Small intestine (tissue), 7 donors: ENCODE data around the gene GATAD1. TPM values are rescaled to one million over a fixed set of nuclear protein-coding genes. Genes with fewer than 3 reads are reported as not detected.
"Not testable (repeated sequence)": the region's sequence is repeated elsewhere in the genome, so short reads cannot be mapped to it uniquely, and the experiment has no call there.

Experiments
- DNase-seq, 2 donors: peaks; one replicate each; pipeline versions ENCODE4 v3.0.0 to v3.0.0-alpha.2; 2013
- FAIRE-seq: peaks from 2 replicates; lab custom pipeline; 2012; peaks lifted over from hg19 to GRCh38; lab: Jason Lieb, UNC
- H3K27ac ChIP-seq, 3 donors: one replicate each; pipeline ENCODE4 v1.5.1; 2013; ENCODE audit warnings: low read length in 2 of 3, mild to moderate bottlenecking in 2 of 3, control low read depth in 1 of 3, inconsistent platforms in 1 of 3, low read depth in 1 of 3, moderate library complexity in 1 of 3
- H3K27me3 ChIP-seq, 3 donors: one replicate each; pipeline ENCODE4 v1.6.1; 2013; ENCODE audit warnings: low read length in 3 of 3, inconsistent platforms in 1 of 3; ENCODE audit not compliant: control insufficient read depth in 3 of 3, insufficient read depth in 3 of 3
- H3K36me3 ChIP-seq, 3 donors: one replicate each; pipeline ENCODE4 v1.6.1; 2013; ENCODE audit warnings: low read length in 3 of 3, inconsistent platforms in 1 of 3, low read depth in 1 of 3, mild to moderate bottlenecking in 1 of 3, moderate library complexity in 1 of 3; ENCODE audit not compliant: control insufficient read depth in 3 of 3, insufficient read depth in 2 of 3
- H3K4me1 ChIP-seq, 3 donors: one replicate each; pipeline ENCODE4 v1.6.1; 2013; ENCODE audit warnings: low read length in 2 of 3, inconsistent platforms in 1 of 3, low read depth in 1 of 3, mild to moderate bottlenecking in 1 of 3, moderate library complexity in 1 of 3; ENCODE audit not compliant: control insufficient read depth in 3 of 3, insufficient read depth in 2 of 3
- H3K4me3 ChIP-seq, 3 donors: one replicate each; pipeline ENCODE4 v1.5.1; 2013; ENCODE audit warnings: low read length in 3 of 3, control low read depth in 1 of 3, inconsistent platforms in 1 of 3, low read depth in 1 of 3, mild to moderate bottlenecking in 1 of 3, moderate library complexity in 1 of 3
- H3K9me3 ChIP-seq, 2 donors: one replicate each; pipeline ENCODE4 v1.6.1; 2013; ENCODE audit warnings: low read depth in 1 of 2, low read length in 1 of 2; ENCODE audit not compliant: control insufficient read depth in 2 of 2, insufficient read depth in 1 of 2
- WGBS, 3 donors: extraction: QIAGEN DNeasy Blood & Tissue Kit; methylation state at CpG; one replicate each; pipeline ENCODE4 v1.1.7; 2013; 5-methylcytosine and 5-hydroxymethylcytosine counted together
- polyA plus RNA-seq, 4 donors: library from polyadenylated mRNA; stranded (reverse) in 3 of 4; unstranded in 1 of 4; fragments of 200-250 nt in 3 of 4; fragments of 120-200 nt in 1 of 4; gene quantifications; one replicate each; pipeline versions ENCODE4 v1.2.1 to v1.2.3, GENCODE V29; 2013
- donor health status: healthy with polysubstance abuse.
- donor health status: control.
- donor health status: control.
- donor health status: Bipolar disorder and iron deficiency.
- donor health status: healthy.

Gene GATAD1
- polyA plus RNA-seq, 4 donors, result 13.6 to 74.6 (median 15.5) TPM

DNA sequence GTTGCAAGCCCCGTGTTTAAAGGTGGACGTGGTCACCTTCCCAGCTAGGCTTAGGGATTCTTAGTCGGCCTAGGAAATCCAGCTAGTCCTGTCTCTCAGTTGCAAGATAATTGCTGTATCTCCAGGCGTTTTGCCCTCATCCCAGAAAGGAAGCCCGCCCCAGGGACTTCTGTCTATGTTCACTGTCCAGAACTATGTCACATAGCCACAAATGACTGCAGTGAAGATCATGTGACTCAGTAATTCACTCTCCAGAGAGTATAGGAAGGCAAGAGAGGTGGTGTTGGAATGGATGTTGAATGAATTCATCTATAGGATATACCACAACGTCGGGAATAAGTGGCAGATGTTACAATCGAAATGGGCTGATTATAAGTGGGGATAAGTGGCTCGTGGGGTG lies 30.8 kb downstream of the GATAD1 start:
- Histone ChIP-seq H3K4me1 (peaks cover 0 to 3% (median 0%) of the 10 kb centered on the region in 3 donors), H3K4me3 (no peak overlapping the region), H3K36me3 (peaks cover 0 to 11% (median 0%) of the 10 kb centered on the region in 3 donors), H3K27me3 (no peaks in the 10 kb centered on the region), H3K27ac (no peak overlapping the region), H3K9me3 (no peaks in the 10 kb centered on the region)
- no peak for FAIRE-seq
- 91 to 93% (median 91%) methylated on average over 9 of the region's 9 CpGs for WGBS, 3 donors
- DNase-seq, result no peak

DNA sequence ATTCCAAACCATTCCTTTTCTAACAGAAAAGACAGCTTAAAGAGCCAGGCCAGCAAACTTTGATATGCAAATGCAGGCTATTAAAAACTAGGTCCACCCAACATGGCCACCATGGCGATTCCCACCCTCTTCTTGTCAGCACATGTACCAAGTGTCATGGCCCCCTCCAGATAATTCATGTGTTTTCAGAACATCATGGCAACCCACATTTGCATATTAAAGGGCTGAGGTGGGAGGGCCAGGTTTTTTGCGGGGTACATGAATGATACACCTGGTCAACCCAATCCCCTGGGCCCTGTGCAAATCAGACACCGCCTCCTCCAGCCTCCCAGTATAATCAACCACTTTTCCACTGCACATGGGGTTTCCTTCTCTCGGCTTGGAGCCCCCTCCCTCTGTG lies 31.4 kb downstream of the GATAD1 start:
- DNase-seq, result no peak
- H3K27ac ChIP-seq, result no peak overlapping the region
- H3K36me3 ChIP-seq, result peaks cover 0 to 11% (median 0%) of the 10 kb centered on the region in 3 donors
- H3K4me3 ChIP-seq, result no peak overlapping the region
- H3K27me3 ChIP-seq, result no peaks in the 10 kb centered on the region
- no peaks in the 10 kb centered on the region for H3K9me3 ChIP-seq
- FAIRE-seq, result no peak
- no peaks in the 10 kb centered on the region for H3K4me1 ChIP-seq
- 92 to 96% (median 95%) methylated on average over 4 of the region's 4 CpGs for WGBS, 3 donors

DNA sequence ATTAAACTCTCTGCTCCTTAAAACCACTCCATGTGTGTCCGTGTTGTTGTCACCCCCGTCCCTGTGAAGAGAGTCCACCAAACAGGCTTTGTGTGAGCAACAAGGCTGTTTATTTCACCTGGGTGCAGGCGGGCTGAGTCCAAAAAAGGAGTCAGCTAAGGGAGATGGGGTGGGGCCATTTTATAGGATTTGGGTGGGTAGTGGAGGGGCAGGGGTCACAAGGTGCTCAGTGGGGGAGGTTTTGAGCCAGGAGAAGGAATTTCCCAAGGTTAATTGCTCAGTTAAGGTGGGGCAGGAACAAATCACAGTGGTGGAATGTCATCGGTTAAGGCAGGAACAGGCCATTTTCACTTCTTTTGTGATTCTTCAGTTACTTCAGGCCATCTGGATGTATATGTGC lies 31.9 kb downstream of the GATAD1 start:
- H3K36me3 ChIP-seq, result peaks cover 0 to 11% (median 0%) of the 10 kb centered on the region in 3 donors
- WGBS, 3 donors, result 89 to 92% (median 90%) methylated on average over 4 of the region's 4 CpGs
- not testable (repeated sequence) for H3K27ac ChIP-seq, H3K9me3 ChIP-seq, H3K4me1 ChIP-seq, DNase-seq, FAIRE-seq, H3K27me3 ChIP-seq, H3K4me3 ChIP-seq

DNA sequence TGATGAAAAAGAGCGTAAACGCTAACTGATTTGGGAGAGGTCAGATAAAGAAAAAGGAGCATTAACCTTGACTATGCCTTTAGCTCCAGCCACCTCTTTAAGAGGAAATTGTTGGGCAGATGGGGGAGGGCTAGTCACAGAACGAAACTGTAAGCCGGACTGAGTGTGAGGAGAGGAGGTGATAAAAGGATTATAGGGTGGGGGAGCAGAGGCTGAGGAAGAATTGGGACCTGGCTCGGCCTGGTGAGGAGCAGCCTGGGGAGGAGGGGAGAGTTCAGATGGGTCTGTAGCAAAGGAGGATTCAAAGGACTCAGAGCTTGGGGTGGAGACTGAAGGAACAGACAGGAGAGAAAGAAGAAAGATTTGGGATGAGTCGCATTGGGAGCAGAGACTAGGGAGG lies 36.3 kb downstream of the GATAD1 start:
- not testable (repeated sequence) for FAIRE-seq, H3K4me3 ChIP-seq

DNA sequence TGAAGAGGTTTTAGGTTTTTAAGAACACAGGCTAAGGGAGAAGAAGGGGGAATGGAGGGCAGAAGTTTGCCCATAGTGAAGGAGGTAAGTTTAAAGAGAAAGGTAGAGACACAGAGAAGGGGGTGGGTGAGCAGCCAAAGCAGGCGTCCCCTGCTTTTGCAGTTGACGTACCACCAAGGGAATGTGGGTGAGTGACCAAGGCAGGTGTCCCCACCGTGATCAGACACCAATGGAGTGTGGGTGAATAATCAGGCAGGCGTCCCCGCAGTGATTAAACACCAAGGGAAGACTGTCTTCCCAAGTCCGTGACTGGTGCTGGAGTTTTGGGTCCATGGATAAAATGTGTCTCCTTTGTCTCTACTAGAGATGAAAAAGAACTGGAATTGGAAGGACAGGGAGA lies 36.9 kb downstream of the GATAD1 start:
- not testable (repeated sequence) for H3K27me3 ChIP-seq, H3K4me3 ChIP-seq, DNase-seq, H3K4me1 ChIP-seq, FAIRE-seq, H3K36me3 ChIP-seq, H3K9me3 ChIP-seq, H3K27ac ChIP-seq
- WGBS, 3 donors, result 89 to 98% (median 93%) methylated on average over 6 of the region's 6 CpGs

More for the DNA sequence above, 36.3 kb downstream of the GATAD1 start:
- H3K4me1 ChIP-seq, H3K27me3 ChIP-seq, DNase-seq, H3K9me3 ChIP-seq, H3K27ac ChIP-seq, H3K36me3 ChIP-seq: not testable (repeated sequence)
- 69 to 80% (median 72%) methylated on average over 6 of the region's 6 CpGs for whole genome bisulfite sequencing, 3 donors

DNA sequence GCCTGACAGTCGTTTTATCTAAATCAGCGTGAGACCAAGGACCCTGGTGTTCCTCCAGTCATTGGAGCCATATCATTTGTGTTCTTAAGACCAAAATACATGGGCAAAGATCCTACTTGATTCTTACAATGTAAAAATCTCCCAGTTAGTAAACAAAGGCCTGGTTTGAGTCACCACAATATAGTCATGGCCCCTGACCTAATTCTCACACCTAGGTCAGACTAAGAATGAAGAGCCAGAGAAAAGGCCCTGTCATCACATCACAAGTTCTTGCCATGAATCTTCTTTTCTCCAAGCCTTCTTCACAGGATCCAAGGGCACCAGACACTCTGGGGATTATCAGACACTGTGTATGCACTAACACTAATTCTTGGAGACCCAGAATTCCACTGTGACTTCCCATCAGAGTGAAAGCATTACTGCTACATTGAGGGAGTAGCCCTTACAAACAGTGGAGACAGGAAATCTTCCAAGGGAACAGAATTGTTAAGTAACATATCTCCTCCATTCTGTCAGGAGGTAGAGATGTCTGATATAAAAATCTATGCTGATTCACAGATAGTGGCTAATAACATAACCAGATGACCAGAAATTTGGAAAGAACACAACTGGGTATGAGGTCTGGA lies 38.1 kb downstream of the GATAD1 start:
- H3K4me3 ChIP-seq, result no peak overlapping the region
- no peaks in the 10 kb centered on the region for H3K4me1 ChIP-seq
- H3K36me3 ChIP-seq, result peaks cover 0 to 10% (median 2%) of the 10 kb centered on the region in 3 donors
- H3K27ac ChIP-seq, result no peak overlapping the region
- no peaks in the 10 kb centered on the region for H3K27me3 ChIP-seq
- FAIRE-seq, result no peak
- no peak for DNase-seq
- no peaks in the 10 kb centered on the region for H3K9me3 ChIP-seq
- WGBS, 3 donors, result 93 to 94% (median 94%) methylated on average over 2 of the region's 2 CpGs

DNA sequence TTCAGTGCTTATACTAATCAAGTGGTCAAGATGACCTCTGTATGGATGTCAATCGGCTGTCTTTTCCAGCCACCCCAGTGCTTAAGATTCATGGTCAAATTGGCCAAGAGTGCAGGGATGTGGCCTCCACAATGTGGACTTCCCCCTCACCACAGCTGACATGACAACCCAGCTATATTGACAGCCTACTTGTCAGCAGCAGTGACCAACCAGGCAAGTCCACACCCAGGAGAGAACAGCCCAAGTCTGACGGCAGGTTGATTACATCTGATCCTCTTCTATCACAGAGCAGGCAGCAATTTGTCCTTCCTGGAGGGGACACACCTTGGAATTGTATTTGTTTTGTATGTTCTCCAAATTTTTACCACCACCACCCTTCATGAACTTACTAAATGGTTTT lies 38.7 kb downstream of the GATAD1 start:
- FAIRE-seq, result no peak
- 54 to 77% (median 68%) methylated on average over 2 of the region's 2 CpGs for WGBS, 3 donors
- DNase-seq, result peak in 1 of 2 donors; percentile 3
- peaks cover 0 to 10% (median 4%) of the 10 kb centered on the region in 3 donors for H3K36me3 ChIP-seq
- H3K27ac ChIP-seq, result no peak overlapping the region
- H3K27me3 ChIP-seq, result no peaks in the 10 kb centered on the region
- no peaks in the 10 kb centered on the region for H3K4me1 ChIP-seq
- H3K4me3 ChIP-seq, result no peak overlapping the region
- H3K9me3 ChIP-seq, result no peaks in the 10 kb centered on the region

DNA sequence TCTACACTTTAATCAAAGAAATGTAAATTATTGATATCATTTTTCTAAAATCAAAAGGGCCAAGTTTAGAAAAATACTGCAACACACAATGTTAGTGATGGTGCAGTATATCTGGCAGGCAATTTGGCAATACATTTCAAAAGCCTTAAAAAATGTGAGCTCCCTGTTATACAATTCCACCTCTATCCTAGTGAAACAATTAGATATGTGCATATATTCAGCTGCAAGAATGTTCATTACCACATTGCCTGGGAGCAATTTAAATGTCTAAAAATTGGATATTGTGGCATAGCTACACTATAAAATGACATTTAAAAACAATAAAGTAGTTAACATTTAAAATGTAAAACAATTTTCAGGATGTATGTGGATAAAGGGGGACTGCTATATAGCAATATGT lies 40.5 kb downstream of the GATAD1 start:
- no peak for FAIRE-seq
- H3K9me3 ChIP-seq, result no peaks in the 10 kb centered on the region
- no peaks in the 10 kb centered on the region for H3K4me1 ChIP-seq
- H3K27me3 ChIP-seq, result no peaks in the 10 kb centered on the region
- no peak overlapping the region for H3K27ac ChIP-seq
- H3K4me3 ChIP-seq, result no peak overlapping the region
- DNase-seq, result no peak
- peaks cover 2 to 15% (median 8%) of the 10 kb centered on the region in 3 donors for H3K36me3 ChIP-seq

DNA sequence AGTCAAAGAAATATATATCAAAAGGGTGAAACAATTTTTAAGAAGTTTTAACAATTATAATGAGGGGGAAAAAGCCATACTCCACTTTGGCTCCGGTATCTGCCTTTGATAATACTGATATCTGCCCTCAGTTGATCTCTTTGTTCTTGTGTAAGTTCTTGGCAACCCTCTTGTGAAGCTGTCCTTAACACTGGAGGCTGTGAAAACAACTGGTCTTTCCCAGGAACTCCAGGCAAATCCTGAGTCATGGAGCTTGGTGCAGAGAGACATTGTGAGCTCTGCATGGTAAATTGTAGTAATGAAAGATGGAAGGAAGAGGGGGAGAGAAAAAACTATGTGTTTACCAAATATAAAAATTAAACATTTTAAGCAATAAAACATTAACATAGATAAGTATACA lies 42.4 kb downstream of the GATAD1 start:
- DNase-seq (no peak), FAIRE-seq (no peak)
- H3K27me3 ChIP-seq, result no peaks in the 10 kb centered on the region
- peaks cover 5 to 22% (median 12%) of the 10 kb centered on the region in 3 donors for H3K36me3 ChIP-seq
- H3K4me3 ChIP-seq, result no peak overlapping the region
- H3K9me3 ChIP-seq, result no peaks in the 10 kb centered on the region
- no peak overlapping the region for H3K27ac ChIP-seq
- H3K4me1 ChIP-seq, result no peaks in the 10 kb centered on the region
- 89 to 91% (median 91%) methylated on average over 1 of the region's 1 CpG for WGBS, 3 donors
